ENCODE data around the gene NHS. TPM values are rescaled to one million over a fixed set of nuclear protein-coding genes. Genes with fewer than 3 reads are reported as not detected.

The NHS gene
- total and polyA plus RNA-seq, 2 of the 13 experiments (the other 11 are each of a cell fraction or from before 2014, with no cell fraction given), result 0.02 TPM; not detected in 1

- no peak overlapping the region for H3K4me3 ChIP-seq (replicated peaks in 1 of 3; ENCODE audit: insufficient read depth in 1 of 3, low read depth in 2 of 3, low read length in 3 of 3)
- CTCF ChIA-PET (ENCODE audit: low intra/inter-chr PET ratio, low total read pairs), result no interaction called here
- H3K9me3 ChIP-seq (ENCODE audit: low read length), result no peaks in the 10 kb centered on the region
- POLR2A ChIA-PET, result no interaction called here
- H3K36me3 ChIP-seq (replicated peaks in 1 of 2; ENCODE audit: control insufficient read depth in 1 of 2, insufficient read depth in 2 of 2, low read length in 2 of 2), result no peaks in the 10 kb centered on the region
- H3K4me2 ChIP-seq (ENCODE audit: low read depth, low read length), result no peak overlapping the region
- no peak overlapping the region for H2AFZ ChIP-seq (ENCODE audit: low read length)
- H3K79me2 ChIP-seq (ENCODE audit: insufficient read depth, low read length), result no peaks in the 10 kb centered on the region
- in situ Hi-C loops (cut with HindIII; ENCODE audit: extremely low pct_ligation_motif_present, low pct_unique_long_range_greater_than_20kb), result no loop called here
- no peaks in the 10 kb centered on the region for H3K4me1 ChIP-seq (ENCODE audit: insufficient read depth, low read length)
- FAIRE-seq (no peak), DNase-seq (ENCODE audit: low spot score) (no peak), ATAC-seq (no peak)
- WGBS (ENCODE audit: low lambda C conversion rate), result 7% methylated on average over 3 of the region's 46 CpGs
- intact Hi-C loops (cut with micrococcal nuclease; ENCODE audit: unreplicated experiment), result no loop called here
- no peak for TF ChIP-seq DBP (CRISPR knock-in tag; IDR thresholded peaks at IDR 0.05; ENCODE audit: not compliant biosample characterization)
- no peak for TF ChIP-seq NR2F2 (IDR thresholded peaks at IDR 0.05; ENCODE audit: borderline replicate concordance, low read depth)
- no peak for TF ChIP-seq XRCC5 (optimal IDR thresholded peaks at IDR 0.05; ENCODE audit: low read length)
- TF ChIP-seq E2F5 (CRISPR knock-in tag; conservative IDR thresholded peaks at IDR 0.05), result no peak
- TF ChIP-seq ZNF879 (CRISPR knock-in tag; IDR thresholded peaks at IDR 0.05), result no peak
- no peak for TF ChIP-seq GPBP1L1 (CRISPR knock-in tag; IDR thresholded peaks at IDR 0.05)
- no peak for TF ChIP-seq SMYD3 (CRISPR knock-in tag; IDR thresholded peaks at IDR 0.05)
- TF ChIP-seq TFDP2 (CRISPR knock-in tag; IDR thresholded peaks at IDR 0.05), result no peak
- no peak for TF ChIP-seq ZNF44 (CRISPR knock-in tag; IDR thresholded peaks at IDR 0.05)
- TF ChIP-seq TRAFD1 (CRISPR knock-in tag; IDR thresholded peaks at IDR 0.05; ENCODE audit: borderline replicate concordance), result no peak
- TF ChIP-seq ZNF543 (CRISPR knock-in tag; IDR thresholded peaks at IDR 0.05), result no peak
- no peak for TF ChIP-seq CBX2 (IDR thresholded peaks at IDR 0.05; ENCODE audit: low read depth, low read length)
- no peak for TF ChIP-seq CBX2 (CRISPR knock-in tag; IDR thresholded peaks at IDR 0.05; ENCODE audit: low read depth)
- TF ChIP-seq KLF6 (CRISPR knock-in tag; IDR thresholded peaks at IDR 0.05), result no peak
- TF ChIP-seq ZNF577 (CRISPR knock-in tag; IDR thresholded peaks at IDR 0.05; ENCODE audit: borderline replicate concordance, low read depth), result no peak
- no peak for TF ChIP-seq NAIF1 (CRISPR knock-in tag; IDR thresholded peaks at IDR 0.05; ENCODE audit: borderline replicate concordance)
- TF ChIP-seq MAZ (IDR thresholded peaks at IDR 0.05; ENCODE audit: borderline replicate concordance, low read depth, low read length), result no peak
- TF ChIP-seq MAZ (CRISPR knock-in tag; IDR thresholded peaks at IDR 0.05; ENCODE audit: low read depth), result no peak
- no peak for TF ChIP-seq ZBTB25 (CRISPR knock-in tag; IDR thresholded peaks at IDR 0.05)
- peaks cover 1 to 21% of the 10 kb centered on the region in 2 experiments; a peak in 3 of 5 replicates for H3K27me3 ChIP-seq (ENCODE audit: control insufficient read depth in 1 of 2, insufficient read depth in 2 of 2, low read length in 2 of 2)
- no peak overlapping the region for H3K27ac ChIP-seq (ENCODE audit: extremely low read length, insufficient read depth, low read length)
- H3K9ac ChIP-seq (ENCODE audit: insufficient read depth, low read depth, low read length), result no peak overlapping the region
- BruUV-seq (replicated peaks), result no TSS peak
- H4K20me1 ChIP-seq (ENCODE audit: insufficient read depth, low read length), result no peaks in the 10 kb centered on the region
Observed at GRCh38 chrX:17377091-17377717, 2.2 kb downstream of the NHS start.
